ENCODE results near the gene CAB39L.

CAB39L gene

DNA sequence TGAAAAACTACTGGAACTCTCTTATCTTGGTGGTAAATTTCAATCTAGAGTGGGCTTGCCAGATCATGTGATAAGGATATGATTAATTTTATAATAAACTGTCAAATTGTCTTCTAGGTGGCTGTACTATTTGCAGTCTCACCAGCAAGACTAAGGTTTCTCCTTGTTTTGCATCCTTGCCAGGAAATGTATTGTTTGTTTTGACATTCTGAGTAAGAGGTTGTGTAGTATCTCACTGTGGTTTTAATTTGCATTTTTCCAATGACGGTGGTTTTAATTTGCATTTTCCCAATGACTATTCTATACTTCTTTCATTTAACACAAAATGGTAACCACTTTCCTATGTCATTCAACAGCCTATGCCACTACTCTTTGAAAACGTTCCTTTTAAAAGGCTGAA, 2.0 kb downstream of the CAB39L start:
- no peak for DNase-seq (ENCODE audit: low read depth in 2 of 2)

DNA sequence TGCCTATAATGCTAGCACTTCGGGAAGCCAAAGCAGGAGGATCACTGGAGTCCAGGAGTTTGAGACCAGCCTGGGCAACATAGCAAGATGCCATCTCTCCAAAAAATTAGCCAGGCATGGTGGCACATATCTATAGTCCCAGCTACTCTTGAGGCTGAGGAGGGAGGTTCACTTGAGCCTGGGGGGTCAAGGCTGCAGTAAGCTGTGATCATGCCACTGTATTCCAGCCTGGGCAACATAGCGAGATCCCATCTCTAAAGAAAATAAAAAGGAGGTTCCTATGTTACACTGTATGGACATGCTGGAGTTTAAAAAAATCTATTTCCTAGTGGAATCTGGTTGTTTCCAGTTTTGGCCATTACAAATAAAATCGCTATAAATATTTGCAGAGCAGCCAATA, 2.6 kb downstream of the CAB39L start:
- DNase-seq (ENCODE audit: low read depth in 2 of 2): no peak

DNA sequence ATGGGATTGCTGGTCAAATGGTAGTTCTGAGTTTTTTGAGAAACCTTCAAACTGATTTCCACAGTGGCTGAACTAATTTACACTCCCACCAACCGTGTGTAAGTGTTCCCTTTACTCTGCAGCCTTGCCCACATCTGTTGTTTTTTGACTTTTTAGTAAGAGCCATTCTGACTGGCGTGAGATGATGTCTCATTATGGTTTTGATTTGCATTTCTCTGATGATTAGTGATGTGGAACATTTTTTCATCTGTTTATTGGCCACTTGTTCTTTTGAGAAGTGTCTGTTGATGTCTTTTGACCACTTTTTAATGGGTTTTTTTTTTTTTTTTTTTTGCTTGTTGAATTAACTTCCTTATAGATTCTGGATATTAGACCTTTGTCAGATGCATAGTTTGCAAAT, 4.3 kb downstream of the CAB39L start:
- no peak for DNase-seq (ENCODE audit: low read depth in 2 of 2)

DNA sequence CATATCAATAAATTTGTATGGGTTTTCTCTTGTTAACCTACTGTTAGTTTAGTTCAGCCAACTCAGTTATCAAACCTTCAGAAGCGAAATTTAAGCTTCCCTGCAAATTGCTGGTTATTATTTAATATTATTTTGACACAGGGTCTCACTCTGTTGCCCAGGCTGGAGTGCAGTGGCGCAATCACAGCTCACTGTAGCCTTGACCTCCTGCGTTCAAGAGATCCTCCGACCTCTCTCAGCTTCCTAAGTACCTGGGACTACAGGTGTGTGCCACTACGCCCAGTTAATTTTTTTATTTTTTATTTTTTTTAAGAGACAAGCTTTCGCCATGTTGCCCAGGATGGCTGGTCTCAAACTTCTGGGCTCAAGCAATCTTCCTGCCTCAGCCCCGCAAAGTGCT, 6.2 kb downstream of the CAB39L start:
- DNase-seq (ENCODE audit: low read depth in 2 of 2): no peak

DNA sequence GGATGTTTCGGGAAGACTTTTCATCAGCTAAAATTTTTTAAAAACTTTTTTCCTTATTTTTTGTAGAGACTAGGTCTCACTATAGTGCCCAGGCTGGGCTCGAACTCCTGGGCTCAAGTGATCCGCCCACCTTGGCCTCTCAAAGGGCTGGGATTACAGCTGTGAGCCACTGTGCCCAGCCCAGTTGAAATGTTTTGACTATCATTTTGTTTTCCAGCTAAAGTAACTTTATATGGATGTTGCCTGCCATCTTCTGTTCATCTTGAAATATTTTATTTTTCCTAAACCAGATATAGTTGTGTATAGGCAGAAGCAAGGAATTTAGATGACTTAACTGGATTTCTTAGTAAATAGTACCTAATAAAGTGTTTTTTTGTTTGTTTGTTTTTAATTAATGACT, 7.0 kb downstream of the CAB39L start:
- DNase-seq (ENCODE audit: low read depth in 2 of 2): no peak

DNA sequence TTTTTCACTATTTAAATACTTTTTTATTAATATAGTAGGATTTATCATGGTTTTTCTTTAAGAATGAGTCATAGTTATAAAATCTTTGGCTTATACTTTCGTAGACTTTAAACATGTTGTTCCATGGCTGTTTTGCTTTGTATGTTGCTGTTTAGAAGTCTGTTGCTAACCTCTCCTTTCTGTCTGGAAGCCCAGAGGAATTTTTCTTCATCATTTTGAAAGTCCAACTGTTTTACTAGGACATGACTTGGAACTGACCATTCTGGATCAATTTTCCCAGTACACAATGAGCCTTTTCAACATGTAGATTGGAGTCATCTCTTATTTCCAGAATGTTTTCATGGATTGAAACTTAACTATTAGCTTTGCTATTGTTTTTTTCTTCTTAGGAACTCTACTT, 7.9 kb downstream of the CAB39L start:
- DNase-seq (ENCODE audit: low read depth in 2 of 2): no peak

DNA sequence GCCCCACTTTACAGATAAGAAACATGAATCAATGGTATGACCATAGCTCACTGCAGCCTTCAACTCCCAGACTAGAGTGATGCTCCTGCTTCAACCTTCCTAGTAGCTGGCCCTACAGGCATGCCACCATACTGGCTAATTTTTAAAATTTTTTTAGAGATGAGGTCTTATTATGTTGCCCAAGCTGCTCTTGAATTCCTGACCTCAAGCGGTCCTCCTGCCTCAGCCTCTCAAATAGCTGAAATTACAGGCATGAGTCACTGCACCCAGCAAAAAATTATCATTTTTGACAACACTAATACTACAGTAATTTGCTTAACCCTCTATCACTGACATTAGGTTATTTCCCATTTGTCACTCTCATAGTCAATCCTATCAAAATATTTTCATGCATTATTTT, 14.7 kb downstream of the CAB39L start:
- DNase-seq (ENCODE audit: low read depth in 2 of 2): no peak

DNA sequence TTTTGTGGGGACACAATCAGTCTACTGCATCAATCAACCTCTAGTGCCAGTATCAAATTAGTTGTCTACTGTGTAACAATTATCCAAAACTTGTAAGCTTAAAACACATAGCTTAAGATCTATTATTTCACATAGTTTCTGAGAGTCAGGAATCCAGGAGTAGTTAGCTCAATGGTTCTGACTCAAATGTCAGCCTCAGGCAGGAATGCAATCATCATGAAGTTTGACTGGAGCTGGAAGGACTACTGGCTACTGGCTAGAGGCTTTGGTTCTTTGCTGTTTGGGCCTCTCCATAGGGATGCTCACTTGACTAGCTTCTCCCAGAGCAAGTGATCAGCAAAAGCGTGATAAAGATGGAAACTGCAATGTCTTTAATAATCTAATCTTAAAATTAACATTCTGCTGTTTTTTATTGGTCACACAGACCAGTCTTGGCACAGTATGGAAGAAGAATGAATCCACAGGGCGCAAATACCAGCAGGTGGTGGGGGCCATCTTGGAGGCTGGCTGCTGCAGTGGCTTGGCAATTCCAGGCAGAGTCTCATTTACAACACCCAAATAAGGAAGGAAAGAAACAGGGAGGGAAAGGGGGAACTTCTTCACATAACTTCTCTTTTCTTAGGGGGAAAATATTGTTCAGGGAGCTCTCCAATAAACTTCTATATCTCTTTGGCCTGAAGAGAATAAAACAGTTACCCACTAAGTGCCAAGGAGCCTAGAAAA, 15.7 kb downstream of the CAB39L start:
- no peak for DNase-seq (ENCODE audit: low read depth in 2 of 2)

DNA sequence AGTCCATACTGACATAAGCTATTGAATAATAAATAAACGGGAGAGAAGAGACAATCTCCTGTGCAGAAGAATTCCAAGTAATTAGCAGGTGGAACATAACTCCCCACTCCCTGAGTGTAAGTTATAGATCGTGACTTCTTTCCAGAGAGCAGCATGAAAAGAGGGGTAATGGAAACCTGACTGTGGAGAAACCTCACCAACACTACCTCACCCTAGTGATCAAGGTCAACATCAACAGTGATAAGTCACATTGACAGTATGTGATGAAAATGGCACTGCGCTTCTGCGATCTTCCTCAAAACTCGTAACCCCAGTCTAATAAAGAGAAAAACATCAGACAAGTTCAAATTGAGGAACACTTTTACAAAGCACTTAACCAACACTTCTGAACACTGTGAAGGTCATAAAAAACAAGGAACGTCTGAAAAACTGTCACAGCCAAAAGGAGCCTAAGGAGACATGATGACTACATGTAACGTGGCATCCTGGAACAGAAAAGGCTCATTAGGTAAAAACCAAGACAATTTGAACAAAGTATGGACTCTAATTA, 19.8 kb downstream of the CAB39L start:
- no peak for DNase-seq (ENCODE audit: low read depth in 2 of 2)

DNA sequence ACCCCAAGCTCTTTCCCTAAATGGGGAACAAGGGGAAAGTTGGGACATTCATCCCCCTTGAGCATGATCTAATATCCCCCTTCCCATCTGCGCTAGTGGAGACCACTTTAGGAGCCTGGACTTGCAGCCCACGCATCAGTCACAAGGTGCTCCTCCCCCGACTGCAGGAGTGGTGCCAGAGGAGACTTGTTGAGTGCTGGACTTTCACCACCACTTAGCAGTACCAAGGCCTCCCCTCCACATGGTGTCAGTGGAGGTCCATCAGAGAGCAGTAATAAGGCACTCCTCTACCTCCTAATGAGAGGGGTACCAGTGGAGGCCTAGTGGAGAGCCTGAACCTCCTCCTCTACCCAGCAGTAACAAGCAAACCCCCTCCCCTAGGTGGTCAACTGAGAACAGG, 22.5 kb downstream of the CAB39L start:
- DNase-seq (ENCODE audit: low read depth in 2 of 2): no peak

DNA sequence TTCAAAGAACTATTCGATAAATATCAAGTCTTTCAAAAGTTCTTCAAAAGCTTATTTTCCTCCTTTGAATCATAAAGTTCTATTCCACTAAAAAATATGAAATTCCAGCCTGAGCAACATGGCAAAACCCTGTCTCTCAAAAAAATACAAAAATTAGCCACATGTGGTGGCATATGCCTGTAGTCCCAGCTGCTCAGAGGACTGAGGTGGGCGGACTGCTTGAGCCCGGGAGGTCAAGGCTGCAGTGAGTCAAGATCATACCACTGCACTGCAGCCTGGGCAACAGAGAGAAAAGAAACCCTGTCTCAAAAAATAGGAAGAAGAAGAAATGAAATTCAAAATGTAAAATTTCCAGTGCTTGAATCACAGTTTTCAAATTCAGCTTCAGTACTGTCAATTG, 24.6 kb downstream of the CAB39L start:
- DNase-seq (ENCODE audit: low read depth in 2 of 2): no peak

DNA sequence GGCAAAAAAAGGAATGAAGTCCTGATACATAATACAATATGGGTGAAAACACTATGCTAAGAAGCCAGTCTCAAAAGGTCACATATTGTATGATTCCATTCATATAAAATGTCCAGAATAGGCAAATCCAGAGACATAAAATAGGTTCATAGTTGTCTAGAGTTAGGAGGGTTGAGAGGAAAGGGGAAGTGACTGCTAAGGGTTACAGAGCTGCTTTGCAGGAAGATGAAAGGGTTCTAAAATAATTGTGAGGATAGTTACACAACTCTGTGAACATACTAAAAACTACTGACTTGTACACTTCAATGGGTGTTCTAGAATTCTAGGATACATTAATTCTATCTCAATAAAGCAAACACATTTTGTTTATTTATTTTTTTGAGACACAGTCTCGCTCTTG, 25.7 kb downstream of the CAB39L start:
- DNase-seq (ENCODE audit: low read depth in 2 of 2): no peak

DNA sequence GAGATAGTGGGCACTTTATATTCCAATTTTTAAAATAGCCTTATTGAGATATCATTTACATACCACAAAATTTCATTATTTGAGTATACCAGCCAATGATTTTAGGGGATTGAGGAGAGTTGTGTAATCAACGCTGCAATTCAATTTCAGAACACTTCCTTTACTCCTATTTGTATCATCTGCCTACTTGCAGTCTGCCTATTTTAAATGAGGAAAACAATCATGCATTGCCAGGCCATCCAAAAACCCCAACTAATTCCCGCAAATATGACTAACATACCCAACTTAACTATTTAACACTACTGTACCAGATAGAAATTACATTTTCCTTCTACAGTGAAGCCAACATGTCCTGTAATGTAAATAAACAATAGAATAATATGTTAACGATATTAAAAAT, 26.7 kb downstream of the CAB39L start:
- no peak for DNase-seq (ENCODE audit: low read depth in 2 of 2)

DNA sequence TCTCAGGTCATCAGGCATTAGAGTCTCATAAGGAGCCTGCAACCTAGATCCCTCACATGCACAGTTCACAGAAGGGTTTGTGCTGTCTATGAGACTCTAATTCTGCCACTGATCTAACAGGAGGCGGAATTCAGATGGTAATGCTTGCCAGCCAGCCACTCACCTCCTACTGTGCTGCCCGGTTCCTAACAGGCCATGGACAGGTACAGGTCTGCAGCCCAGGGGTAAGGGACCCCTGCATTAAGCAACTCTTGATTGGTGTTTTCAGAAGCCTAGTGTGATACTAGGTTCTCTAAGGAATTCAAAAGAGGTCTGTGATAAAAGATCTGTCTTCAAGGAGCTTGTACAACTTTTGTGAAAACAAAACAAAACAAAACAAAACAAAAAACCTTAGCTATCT, 31.1 kb downstream of the CAB39L start:
- DNase-seq (ENCODE audit: low read depth in 2 of 2): no peak

DNA sequence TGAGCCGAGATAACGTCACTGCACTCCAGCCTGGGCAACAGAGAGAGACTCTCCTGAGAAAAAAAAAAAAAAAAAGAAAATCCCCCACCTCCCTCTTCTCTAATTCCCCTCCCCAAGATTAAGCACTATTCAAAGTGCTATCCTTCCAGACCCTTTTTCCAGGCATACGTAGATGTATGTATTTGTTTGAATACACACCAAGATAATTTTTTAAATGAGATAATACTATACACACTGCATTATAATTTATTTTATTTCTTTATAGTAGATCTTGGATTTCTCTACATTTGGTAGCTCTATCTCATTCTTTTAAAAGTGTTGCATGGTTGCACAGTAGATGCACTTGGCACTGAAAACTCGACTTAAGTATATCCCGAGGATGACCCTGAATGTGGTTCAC, 32.5 kb downstream of the CAB39L start:
- DNase-seq (ENCODE audit: low read depth in 2 of 2): no peak

DNA sequence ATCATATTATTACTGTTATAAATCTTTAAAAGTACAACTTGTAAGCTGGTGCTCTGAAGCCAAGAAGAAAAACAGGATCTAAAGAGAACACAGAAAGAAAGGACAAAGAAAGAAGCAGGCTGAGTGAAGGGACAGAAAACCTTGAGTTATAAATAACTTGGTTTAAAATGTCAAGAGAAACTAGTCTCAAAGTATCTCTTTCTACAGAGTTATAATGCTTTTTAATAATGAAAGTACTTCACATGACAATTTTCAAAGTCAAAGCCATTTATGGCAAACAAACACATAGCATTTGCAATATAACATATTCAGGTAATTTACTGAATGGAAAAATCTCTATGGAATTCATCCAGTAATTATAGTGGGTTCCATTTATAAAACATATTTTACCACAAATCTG, 33.4 kb downstream of the CAB39L start:
- DNase-seq (ENCODE audit: low read depth in 2 of 2): no peak

DNA sequence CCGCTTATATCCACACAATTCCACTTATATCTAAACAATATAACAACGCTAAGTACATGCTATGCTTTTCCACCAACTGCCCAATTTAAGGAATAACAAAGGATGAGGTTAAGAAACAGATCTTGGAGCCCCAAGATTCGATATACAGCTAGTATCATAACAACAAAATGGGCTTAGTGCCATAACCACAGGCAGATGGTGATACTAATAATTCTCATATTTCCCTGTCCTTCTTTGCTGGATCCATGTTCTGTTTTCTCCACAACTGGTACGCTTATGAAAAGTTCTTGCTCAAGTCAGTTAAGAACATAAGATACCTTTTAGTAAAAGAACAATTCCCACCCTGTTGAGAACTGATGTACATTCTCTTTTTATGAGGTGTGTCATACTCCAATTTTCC, 33.9 kb downstream of the CAB39L start:
- DNase-seq (ENCODE audit: low read depth in 2 of 2): no peak

DNA sequence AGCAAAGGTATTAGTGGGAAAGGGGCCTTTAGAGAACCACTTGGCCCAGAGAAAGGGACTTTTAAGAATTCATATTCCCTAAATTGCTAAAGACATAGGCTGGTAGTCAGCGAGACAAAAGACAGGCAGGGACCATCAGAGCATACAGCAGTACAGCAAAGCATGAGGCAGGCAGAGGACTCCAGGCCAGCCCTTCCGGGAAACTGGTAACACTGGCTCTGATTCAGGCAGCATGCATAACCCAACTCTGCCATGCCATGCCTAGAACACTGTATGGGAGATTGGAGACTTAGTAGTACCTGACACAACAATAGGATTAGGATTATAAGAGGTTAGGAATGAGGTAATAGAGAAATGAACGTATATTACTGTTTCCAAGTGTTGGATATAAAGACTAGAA, 34.9 kb downstream of the CAB39L start:
- DNase-seq (ENCODE audit: low read depth in 2 of 2): no peak

DNA sequence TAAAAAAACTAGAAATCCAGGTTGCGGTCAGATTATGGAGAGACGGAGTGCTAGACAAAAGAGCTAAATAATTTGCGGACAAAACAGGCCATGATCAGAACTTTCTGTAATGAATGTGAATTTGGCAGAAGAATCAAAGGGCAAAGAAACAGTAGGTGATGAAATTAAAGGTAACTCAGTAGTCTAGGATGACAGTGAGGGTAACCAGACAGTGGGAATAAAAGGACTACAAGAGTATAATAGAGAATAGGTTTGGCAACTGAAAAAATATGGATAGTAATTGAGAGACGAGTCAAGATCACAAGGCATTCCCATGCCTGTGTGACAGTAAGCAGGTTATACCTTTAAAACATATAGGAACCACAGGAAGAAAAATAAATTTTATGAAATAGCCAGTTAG, 35.9 kb downstream of the CAB39L start:
- no peak for DNase-seq (ENCODE audit: low read depth in 2 of 2)

DNA sequence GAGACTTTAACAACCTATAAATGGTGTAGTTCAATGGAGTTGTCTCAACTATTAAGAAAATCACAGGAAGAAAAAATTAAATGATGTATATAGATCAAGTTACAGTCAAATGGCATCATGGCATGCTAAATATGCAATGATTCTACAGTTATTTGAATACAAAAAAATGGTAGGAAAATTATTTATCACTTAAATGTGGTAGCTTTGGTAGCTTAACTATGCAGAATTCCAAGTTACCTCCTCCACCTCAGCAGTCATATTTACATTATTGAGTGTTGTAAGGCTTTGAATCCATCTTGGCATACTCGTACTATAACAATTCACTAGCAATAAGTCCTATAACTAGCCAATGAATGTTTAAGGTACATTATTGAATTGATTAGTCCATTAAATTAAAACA, 36.8 kb downstream of the CAB39L start:
- no peak for DNase-seq (ENCODE audit: low read depth in 2 of 2)

DNA sequence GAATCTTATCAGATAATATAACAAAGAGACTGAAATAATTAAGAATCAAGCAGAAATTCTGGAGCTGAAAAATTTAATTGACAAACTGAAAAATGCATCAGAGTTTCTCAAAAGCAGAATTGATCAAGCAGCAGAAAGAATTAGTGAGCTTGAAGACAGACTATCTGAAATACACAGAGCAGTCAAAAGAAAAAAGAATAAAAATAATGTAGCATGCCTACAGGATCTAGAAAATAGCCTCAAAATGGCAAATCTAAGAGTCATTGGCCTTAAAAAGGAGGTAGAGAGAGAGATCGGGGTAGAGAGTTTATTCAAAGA, 39.2 kb downstream of the CAB39L start:
- DNase-seq (ENCODE audit: low read depth in 2 of 2): no peak

DNA sequence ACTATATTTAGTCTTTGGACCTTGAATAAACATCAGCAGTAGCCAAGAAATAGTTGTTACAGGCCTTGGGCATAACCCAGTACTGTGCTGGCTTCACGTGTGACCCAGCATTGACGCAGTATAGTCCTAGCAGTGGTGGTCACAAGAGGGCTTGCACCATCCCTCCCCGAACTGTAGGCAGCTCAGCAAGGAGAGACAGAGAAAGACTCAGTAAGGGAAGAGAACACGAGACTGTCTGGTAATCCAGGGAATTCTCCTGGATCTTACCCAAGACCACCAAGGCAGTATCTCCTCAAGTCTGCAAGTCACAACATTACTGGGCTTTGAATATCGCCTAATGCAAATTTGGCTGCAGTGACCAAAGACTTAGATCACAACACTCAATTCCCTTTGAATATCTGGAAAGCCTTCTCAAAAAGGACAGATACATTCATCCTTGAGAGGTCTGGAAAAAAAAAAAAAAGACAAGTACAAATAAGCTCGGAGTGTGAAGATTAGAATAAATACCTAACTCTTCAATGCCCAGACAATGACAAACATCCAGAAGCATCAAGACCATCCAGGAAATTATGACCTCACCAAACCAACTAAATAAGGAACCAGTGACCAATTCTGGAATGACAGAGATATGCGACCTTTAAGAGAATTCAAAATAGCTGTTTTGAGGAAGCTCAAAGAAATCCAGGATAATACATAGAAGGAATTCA, 39.7 kb downstream of the CAB39L start:
- DNase-seq (ENCODE audit: low read depth in 2 of 2): no peak

DNA sequence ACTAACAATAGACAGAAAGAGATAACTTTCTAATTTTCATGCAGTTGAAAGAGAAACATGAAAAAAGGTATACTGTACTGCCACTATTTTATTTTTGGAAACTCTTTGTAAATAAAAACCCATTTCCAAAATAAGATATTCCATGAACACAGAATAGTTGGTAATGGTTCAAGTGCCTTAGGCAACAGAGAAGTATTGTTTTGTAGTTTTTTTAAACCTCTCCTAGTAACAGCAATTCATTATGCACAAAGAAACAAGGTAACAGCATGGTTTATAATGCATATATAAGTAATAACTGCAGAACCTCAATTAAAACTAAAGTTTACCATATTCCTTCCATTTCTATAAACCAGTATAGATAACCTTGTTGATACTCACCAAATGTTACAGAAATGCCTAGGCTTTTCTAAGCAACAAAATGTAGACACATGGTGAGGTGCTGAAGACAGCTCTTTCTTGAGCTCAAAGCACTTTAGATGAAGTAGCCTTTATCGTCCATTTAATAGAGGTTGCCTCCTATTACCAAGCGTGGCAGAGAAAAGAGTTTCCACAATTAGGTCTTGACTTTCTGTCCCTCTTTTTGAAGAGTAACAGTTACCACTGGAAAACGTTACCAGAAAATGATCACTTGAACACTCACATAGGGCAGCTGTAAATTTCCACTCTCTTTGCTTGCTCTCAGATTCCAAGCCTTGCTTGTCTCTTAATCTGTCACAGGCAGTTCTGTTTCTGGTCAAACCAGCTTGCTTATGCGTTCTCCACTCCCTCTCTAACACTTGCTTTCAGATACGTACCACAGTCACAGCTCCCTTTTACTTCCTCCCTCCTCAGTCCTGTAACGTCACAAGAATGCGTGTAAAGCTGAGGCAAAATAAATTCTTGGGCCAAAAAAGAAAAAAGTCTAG, 42.9 kb downstream of the CAB39L start:
- DNase-seq (ENCODE audit: low read depth in 2 of 2): no peak

Measured in stimulated activated CD4-positive, alpha-beta T cell treated with anti-CD3 and anti-CD28 coated beads, Interleukin-1b, Interleukin-23, amount 100 ng/mL, for 1 hour (primary cell).